ENCODE data around the gene INTS3.

Gene INTS3

GRCh38 chr1:153749408-153750005, 21.7 kb downstream of the INTS3 start:
- no peak overlapping the region for H3K4me3 ChIP-seq (ENCODE audit: low read length)
- TF ChIP-seq, protein P1, sequence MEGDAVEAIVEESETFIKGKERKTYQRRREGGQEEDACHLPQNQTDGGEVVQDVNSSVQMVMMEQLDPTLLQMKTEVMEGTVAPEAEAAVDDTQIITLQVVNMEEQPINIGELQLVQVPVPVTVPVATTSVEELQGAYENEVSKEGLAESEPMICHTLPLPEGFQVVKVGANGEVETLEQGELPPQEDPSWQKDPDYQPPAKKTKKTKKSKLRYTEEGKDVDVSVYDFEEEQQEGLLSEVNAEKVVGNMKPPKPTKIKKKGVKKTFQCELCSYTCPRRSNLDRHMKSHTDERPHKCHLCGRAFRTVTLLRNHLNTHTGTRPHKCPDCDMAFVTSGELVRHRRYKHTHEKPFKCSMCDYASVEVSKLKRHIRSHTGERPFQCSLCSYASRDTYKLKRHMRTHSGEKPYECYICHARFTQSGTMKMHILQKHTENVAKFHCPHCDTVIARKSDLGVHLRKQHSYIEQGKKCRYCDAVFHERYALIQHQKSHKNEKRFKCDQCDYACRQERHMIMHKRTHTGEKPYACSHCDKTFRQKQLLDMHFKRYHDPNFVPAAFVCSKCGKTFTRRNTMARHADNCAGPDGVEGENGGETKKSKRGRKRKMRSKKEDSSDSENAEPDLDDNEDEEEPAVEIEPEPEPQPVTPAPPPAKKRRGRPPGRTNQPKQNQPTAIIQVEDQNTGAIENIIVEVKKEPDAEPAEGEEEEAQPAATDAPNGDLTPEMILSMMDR (conservative IDR thresholded peaks at IDR 0.05; ENCODE audit: low read depth, low read length), result peak; percentile 99

GRCh38 chr1:153750026-153750995, 22.5 kb downstream of the INTS3 start:
- TF ChIP-seq, protein P1 (conservative IDR thresholded peaks at IDR 0.05; ENCODE audit: low read depth, low read length), result peak; percentile 16
- no peak for DNase-seq (ENCODE audit: low read depth)
- H3K4me3 ChIP-seq (ENCODE audit: low read length), result no peak overlapping the region

More at GRCh38 chr1:153749408-153750005, 21.7 kb downstream of the INTS3 start:
- no peak for DNase-seq (ENCODE audit: low read depth)

DNA sequence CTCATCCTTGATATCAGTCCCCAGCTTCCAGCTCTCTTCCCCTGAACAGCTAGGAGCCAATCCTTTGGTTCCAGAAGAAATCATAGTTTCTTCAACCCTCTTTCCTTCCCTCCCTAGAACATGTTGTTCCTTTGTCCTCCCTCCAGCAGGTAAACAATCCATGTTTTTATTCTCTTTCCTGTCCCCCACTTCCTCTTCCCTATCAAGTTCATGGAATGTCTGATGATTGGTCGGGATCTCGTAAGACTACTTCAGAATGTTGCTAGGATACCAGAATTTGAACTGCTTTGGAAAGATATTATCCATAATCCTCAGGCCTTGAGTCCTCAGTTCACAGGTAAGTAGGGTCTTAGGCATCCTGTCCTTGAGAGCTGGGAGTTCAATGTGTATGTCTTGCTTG, 24.2 kb downstream of the INTS3 start:
- no peak overlapping the region for H3K4me3 ChIP-seq (ENCODE audit: low read length)
- DNase-seq (ENCODE audit: low read depth), result no peak
- TF ChIP-seq, protein P1 (conservative IDR thresholded peaks at IDR 0.05; ENCODE audit: low read depth, low read length), result no peak

- TF ChIP-seq, protein P1 (conservative IDR thresholded peaks at IDR 0.05; ENCODE audit: low read depth, low read length), result no peak
- H3K4me3 ChIP-seq (ENCODE audit: low read length), result no peak overlapping the region
- DNase-seq (ENCODE audit: low read depth), result peak; percentile 79
Measured at GRCh38 chr1:153752571-153753195, 24.8 kb downstream of the INTS3 start.

DNA sequence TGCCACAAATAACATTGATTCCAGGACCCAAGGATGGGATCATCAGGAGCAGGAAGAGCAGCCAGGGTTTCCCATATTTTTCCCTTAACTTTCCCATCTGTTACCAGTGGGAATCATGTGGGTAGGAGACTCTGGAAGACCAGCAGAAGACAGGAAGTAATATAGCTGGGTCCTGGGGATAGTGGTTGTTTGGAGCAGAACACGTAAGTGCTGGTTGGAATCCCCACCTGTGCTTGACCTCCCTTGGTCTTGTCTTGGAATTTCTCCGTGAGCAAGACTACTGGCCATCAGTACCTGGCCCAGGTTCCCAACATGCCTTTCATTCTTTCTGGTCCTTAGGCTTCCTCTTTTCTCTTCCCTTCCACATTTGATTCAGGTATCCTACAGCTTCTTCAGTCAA, 26.4 kb downstream of the INTS3 start:
- TF ChIP-seq, protein P1 (conservative IDR thresholded peaks at IDR 0.05; ENCODE audit: low read depth, low read length), result no peak
- no peak overlapping the region for H3K4me3 ChIP-seq (ENCODE audit: low read length)
- no peak for DNase-seq (ENCODE audit: low read depth)

DNA sequence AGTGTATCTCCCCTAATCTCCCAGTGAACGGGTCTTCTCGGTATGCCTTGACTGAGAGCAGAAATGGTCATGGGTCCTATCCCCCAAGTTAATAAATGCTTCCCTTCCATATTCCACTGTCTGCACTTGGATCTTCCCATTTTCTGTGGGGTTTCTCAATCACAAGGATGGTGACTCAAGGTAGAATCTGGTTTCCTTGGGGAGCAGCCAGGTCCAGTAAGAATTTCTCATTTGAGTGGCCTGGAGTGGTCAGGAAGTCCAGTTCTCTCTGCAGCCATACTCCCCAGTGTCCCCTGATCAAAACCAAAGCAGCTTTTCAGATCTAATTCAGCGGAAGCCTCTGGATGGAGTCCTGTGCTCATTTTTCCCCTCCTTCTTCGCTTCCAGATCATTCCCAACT, 32.6 kb downstream of the INTS3 start:
- TF ChIP-seq, protein P1 (conservative IDR thresholded peaks at IDR 0.05; ENCODE audit: low read depth, low read length), result no peak
- DNase-seq (ENCODE audit: low read depth), result no peak

More for the DNA sequence above, 32.6 kb downstream of the INTS3 start:
- no peak overlapping the region for H3K4me3 ChIP-seq (ENCODE audit: low read length)

Data from retinal pigment epithelial cell (primary cell).